ENCODE data around the gene CARS1. TPM values are rescaled to one million over a fixed set of nuclear protein-coding genes. Genes with fewer than 3 reads are reported as not detected.

Gene CARS1
- total RNA-seq, 1 experiment from 2014 or later: 57.2 TPM

- DNase-seq: no peak
- H3K36me3 ChIP-seq: peaks cover 32% of the 10 kb centered on the region
- no peaks in the 10 kb centered on the region for H3K27me3 ChIP-seq
- H3K4me3 ChIP-seq: no peak overlapping the region
- H3K9me3 ChIP-seq: no peaks in the 10 kb centered on the region
These were observed 80.7 kb downstream of the CARS1 start for GRCh38 chr11:2976294-2977063.

GRCh38 chr11:2975594-2975993 is 81.6 kb downstream of the CARS1 start:
- peaks cover 37% of the 10 kb centered on the region for H3K36me3 ChIP-seq
- H3K27me3 ChIP-seq: no peaks in the 10 kb centered on the region
- H3K9me3 ChIP-seq: no peaks in the 10 kb centered on the region
- DNase-seq: no peak
- H3K4me3 ChIP-seq: no peak overlapping the region

GRCh38 chr11:2974272-2974671 is 83.0 kb downstream of the CARS1 start:
- no peak for DNase-seq
- Histone ChIP-seq H3K36me3 (peaks cover 46% of the 10 kb centered on the region), H3K9me3 (no peaks in the 10 kb centered on the region), H3K27me3 (no peaks in the 10 kb centered on the region), H3K4me3 (no peak overlapping the region)

- H3K4me3 ChIP-seq: no peak overlapping the region
- DNase-seq: no peak
- peaks cover 27% of the 10 kb centered on the region for H3K36me3 ChIP-seq
- no peaks in the 10 kb centered on the region for H3K27me3 ChIP-seq
- H3K9me3 ChIP-seq: no peaks in the 10 kb centered on the region
These were observed 88.8 kb downstream of the CARS1 start for GRCh38 chr11:2968341-2968900.

GRCh38 chr11:2964782-2965181 is 92.4 kb downstream of the CARS1 start:
- H3K36me3 ChIP-seq: peaks cover 21% of the 10 kb centered on the region

GRCh38 chr11:2963761-2964160 is 93.5 kb downstream of the CARS1 start:
- no peaks in the 10 kb centered on the region for H3K9me3 ChIP-seq
- no peak for DNase-seq
- no peak overlapping the region for H3K4me3 ChIP-seq
- peaks cover 26% of the 10 kb centered on the region for H3K36me3 ChIP-seq
- no peaks in the 10 kb centered on the region for H3K27me3 ChIP-seq

More at GRCh38 chr11:2964782-2965181, 92.4 kb downstream of the CARS1 start:
- no peak overlapping the region for H3K4me3 ChIP-seq
- H3K9me3 ChIP-seq: no peaks in the 10 kb centered on the region
- H3K27me3 ChIP-seq: no peaks in the 10 kb centered on the region
- DNase-seq: no peak

- Histone ChIP-seq H3K27me3 (no peaks in the 10 kb centered on the region), H3K9me3 (no peaks in the 10 kb centered on the region), H3K4me3 (no peak overlapping the region), H3K36me3 (peaks cover 29% of the 10 kb centered on the region)
- no peak for DNase-seq
These were observed 94.0 kb downstream of the CARS1 start for GRCh38 chr11:2963112-2963754.

- DNase-seq: no peak
- no peaks in the 10 kb centered on the region for H3K27me3 ChIP-seq
- no peak overlapping the region for H3K4me3 ChIP-seq
- no peaks in the 10 kb centered on the region for H3K9me3 ChIP-seq
- H3K36me3 ChIP-seq: peaks cover 43% of the 10 kb centered on the region
These were observed 96.1 kb downstream of the CARS1 start for GRCh38 chr11:2961080-2961479.

GRCh38 chr11:2960139-2960538 is 97.1 kb downstream of the CARS1 start:
- H3K4me3 ChIP-seq: no peak overlapping the region
- DNase-seq: no peak
- H3K27me3 ChIP-seq: no peaks in the 10 kb centered on the region
- no peaks in the 10 kb centered on the region for H3K9me3 ChIP-seq
- peaks cover 50% of the 10 kb centered on the region for H3K36me3 ChIP-seq

- peaks cover 54% of the 10 kb centered on the region for H3K36me3 ChIP-seq
- H3K4me3 ChIP-seq: no peak overlapping the region
- no peaks in the 10 kb centered on the region for H3K9me3 ChIP-seq
- no peaks in the 10 kb centered on the region for H3K27me3 ChIP-seq
- no peak for DNase-seq
These were observed 99.0 kb downstream of the CARS1 start for GRCh38 chr11:2958251-2958650.

GRCh38 chr11:2955906-2956476 is 101.2 kb downstream of the CARS1 start:
- Histone ChIP-seq H3K36me3 (peaks cover 63% of the 10 kb centered on the region), H3K27me3 (no peaks in the 10 kb centered on the region), H3K4me3 (no peak overlapping the region), H3K9me3 (no peaks in the 10 kb centered on the region)
- no peak for DNase-seq

GRCh38 chr11:2954263-2954662 is 103.0 kb downstream of the CARS1 start:
- Histone ChIP-seq H3K9me3 (no peaks in the 10 kb centered on the region), H3K27me3 (no peaks in the 10 kb centered on the region), H3K4me3 (no peak overlapping the region), H3K36me3 (peaks cover 62% of the 10 kb centered on the region)
- DNase-seq: no peak

GRCh38 chr11:2952290-2952689 is 104.9 kb downstream of the CARS1 start:
- no peak for DNase-seq
- H3K9me3 ChIP-seq: no peaks in the 10 kb centered on the region
- no peak overlapping the region for H3K4me3 ChIP-seq
- peaks cover 52% of the 10 kb centered on the region for H3K36me3 ChIP-seq
- no peaks in the 10 kb centered on the region for H3K27me3 ChIP-seq

- peak; percentile 76 for DNase-seq
- Histone ChIP-seq H3K9me3 (no peaks in the 10 kb centered on the region), H3K4me3 (no peak overlapping the region), H3K27me3 (no peaks in the 10 kb centered on the region), H3K36me3 (peaks cover 47% of the 10 kb centered on the region)
These were observed 105.8 kb downstream of the CARS1 start for GRCh38 chr11:2951231-2952110.
